ENCODE results near the gene CHRNG.
"Not testable (repeated sequence)": the region's sequence is repeated elsewhere in the genome, so short reads cannot be mapped to it uniquely, and the experiment has no call there.

CHRNG gene

GRCh38 chr2:232543491-232543890, 4.0 kb downstream of the CHRNG start:
- no peak for DNase-seq (ENCODE audit: low read depth, low spot score)

- no peak for DNase-seq (ENCODE audit: low read depth, low spot score)
These were observed 4.6 kb downstream of the CHRNG start for GRCh38 chr2:232543928-232544631.

- DNase-seq (ENCODE audit: low read depth, low spot score) = no peak
These were observed 5.2 kb downstream of the CHRNG start for GRCh38 chr2:232544674-232545073.

- DNase-seq (ENCODE audit: low read depth, low spot score) = no peak
These were observed 6.3 kb downstream of the CHRNG start for GRCh38 chr2:232545511-232546375.

- no peak for DNase-seq (ENCODE audit: low read depth, low spot score)
These were observed 8.5 kb downstream of the CHRNG start for GRCh38 chr2:232547991-232548390.

GRCh38 chr2:232549655-232550353, 10.3 kb downstream of the CHRNG start:
- DNase-seq (ENCODE audit: low read depth, low spot score) = no peak

- DNase-seq (ENCODE audit: low read depth, low spot score) = peak; percentile 74
These were observed 11.1 kb downstream of the CHRNG start, which contains the start of the genes EIF4E2 and TIGD1 for GRCh38 chr2:232550354-232551249. Gene EIF4E2, plus strand, starts transcription at chr2:232550689. Its CDS starts 36 bp downstream, at chr2:232550725. Gene TIGD1, minus strand, starts transcription at chr2:232550557. Its CDS starts 675 bp downstream, at chr2:232549882.

GRCh38 chr2:232551250-232551638, 11.8 kb downstream of the CHRNG start:
- no peak for DNase-seq (ENCODE audit: low read depth, low spot score)

- no peak for DNase-seq (ENCODE audit: low read depth, low spot score)
These were observed 12.3 kb downstream of the CHRNG start for GRCh38 chr2:232551776-232552175.

GRCh38 chr2:232556426-232556825, 16.9 kb downstream of the CHRNG start:
- DNase-seq (ENCODE audit: low read depth, low spot score) = no peak

GRCh38 chr2:232562515-232563151, 23.1 kb downstream of the CHRNG start:
- no peak for DNase-seq (ENCODE audit: low read depth, low spot score)

GRCh38 chr2:232563580-232563979, 24.1 kb downstream of the CHRNG start:
- no peak for DNase-seq (ENCODE audit: low read depth, low spot score)

GRCh38 chr2:232567721-232568120, 28.2 kb downstream of the CHRNG start:
- no peak for DNase-seq (ENCODE audit: low read depth, low spot score)

- DNase-seq (ENCODE audit: low read depth, low spot score) = no peak
These were observed 28.7 kb downstream of the CHRNG start for GRCh38 chr2:232568161-232568560.

- DNase-seq (ENCODE audit: low read depth, low spot score) = no peak
These were observed 30.0 kb downstream of the CHRNG start for GRCh38 chr2:232569541-232569940.

GRCh38 chr2:232570481-232570880, 31.0 kb downstream of the CHRNG start:
- DNase-seq (ENCODE audit: low read depth, low spot score) = not testable (repeated sequence)

GRCh38 chr2:232571026-232571474, 31.6 kb downstream of the CHRNG start:
- DNase-seq (ENCODE audit: low read depth, low spot score) = no peak

- DNase-seq (ENCODE audit: low read depth, low spot score) = no peak
These were observed 33.5 kb downstream of the CHRNG start for GRCh38 chr2:232573042-232573441.

- DNase-seq (ENCODE audit: low read depth, low spot score) = no peak
These were observed 34.4 kb downstream of the CHRNG start for GRCh38 chr2:232573771-232574435.
